A549 (cell line): ENCODE measurements around the gene TCEAL9. TPM values are rescaled to one million over a fixed set of nuclear protein-coding genes. Genes with fewer than 3 reads are reported as not detected.

Experiments used
- ATAC-seq, 2 experiments: fragments of 200-7000 bp in 1 of 2; fragments of >200 bp in 1 of 2; cut with Nextera tagmentation in 1 of 2; cut with Tn5 transposase in 1 of 2; 3 replicates each; pipeline versions ENCODE4 v1.8.0 to v1.9.1; 2018 to 2020; ENCODE audit warnings: mild to moderate bottlenecking in 1 of 2, moderate library complexity in 1 of 2
- CTCF ChIA-PET: fragments of 300-600 bp; sonication (Branson Sonifier 250); formaldehyde crosslinking; extraction: SDS; loops from one replicate; lab custom pipeline; 2021; ENCODE audit warnings: antibody characterized with exemption, inconsistent platforms; lab: Yijun Ruan, JAX
- POLR2A ChIA-PET: fragments of 350-600 bp; formaldehyde crosslinking; extraction: SDS; loops from one replicate; lab custom pipeline; 2021; ENCODE audit warnings: antibody characterized with exemption, inconsistent platforms; lab: Yijun Ruan, JAX
- DNase-seq, 2 experiments: peaks; one replicate each; pipeline versions ENCODE4 v3.0.0 to v3.0.0-alpha.2; 2011 to 2016; ENCODE audit warnings: low read depth in 1 of 2, low spot score in 1 of 2
- FAIRE-seq: peaks from 2 replicates; lab custom pipeline; 2011; peaks lifted over from hg19 to GRCh38; lab: Jason Lieb, UNC
- H3K27ac ChIP-seq, 2 experiments: fragments of >200 bp; sonication (Bioruptor Twin); formaldehyde crosslinking; 3 replicates each; pipeline ENCODE4 v1.5.1; 2016 to 2017
- H3K4me1 ChIP-seq: fragments of >200 bp; sonication (Bioruptor Twin); formaldehyde crosslinking; 3 replicates; pipeline ENCODE4 v1.6.1; 2016
- H3K4me2 ChIP-seq: fragments of >200 bp; sonication (Bioruptor Twin); formaldehyde crosslinking; 3 replicates; pipeline ENCODE4 v1.6.1; 2016
- H3K4me3 ChIP-seq: fragments of >200 bp; sonication (Bioruptor Twin); formaldehyde crosslinking; 3 replicates; pipeline ENCODE4 v1.5.1; 2016
- H3K9me3 ChIP-seq: fragments of >200 bp; sonication (Bioruptor Twin); formaldehyde crosslinking; 3 replicates; pipeline ENCODE4 v1.6.1; 2016
- CHD4 ChIP-seq: fragments of 200-600 bp; sonication (generic); IDR thresholded peaks from 2 replicates; pipeline ENCODE4 v1.6.1; 2016; ENCODE audit warnings: antibody characterized with exemption, mild to moderate bottlenecking, borderline replicate concordance
- CTCF ChIP-seq: fragments of >200 bp; sonication (Bioruptor Twin); formaldehyde crosslinking; IDR thresholded peaks from 3 replicates; pipeline ENCODE4 v1.5.1; 2016
- E2F6 ChIP-seq: IDR thresholded peaks from 2 replicates; pipeline ENCODE4 v1.6.1; 2012; ENCODE audit warnings: low read depth, borderline replicate concordance
- ELK1 ChIP-seq: fragments of 150-350 bp; IDR thresholded peaks from 2 replicates; pipeline ENCODE4 v1.6.1; 2014; ENCODE audit warnings: low read depth, mild to moderate bottlenecking, low read length
- ESRRA ChIP-seq: fragments of 150-350 bp; IDR thresholded peaks from 2 replicates; pipeline ENCODE4 v1.6.1; 2014; ENCODE audit warnings: mild to moderate bottlenecking, low read length, borderline replicate concordance
- FOSL2 ChIP-seq, 2 experiments: fragments of 450-650 bp in 1 of 2; fragments of >200 bp in 1 of 2; sonication (Bioruptor Twin) in 1 of 2; formaldehyde crosslinking; IDR thresholded peaks; 2 replicates each; pipeline versions ENCODE4 v1.5.0 to v1.6.1; 2016 to 2020; ENCODE audit warnings: mild to moderate bottlenecking in 1 of 2, moderate library complexity in 1 of 2
- GATA3 ChIP-seq: IDR thresholded peaks from 2 replicates; pipeline ENCODE4 v1.6.1; 2012; ENCODE audit warnings: borderline replicate concordance
- HDAC2 ChIP-seq: fragments of 200-600 bp; sonication (generic); IDR thresholded peaks from 2 replicates; pipeline ENCODE4 v1.6.1; 2016
- HMGXB4 ChIP-seq: fragments of 250-450 bp; sonication (Bioruptor Pico); IDR thresholded peaks from 2 replicates; pipeline ENCODE4 v1.5.0; 2021; ENCODE audit warnings: mild to moderate bottlenecking, moderate library complexity, borderline replicate concordance
- HOXB5 ChIP-seq: fragments of 250-450 bp; sonication (Bioruptor Pico); IDR thresholded peaks from 2 replicates; pipeline ENCODE4 v1.5.0; 2020; ENCODE audit warnings: mild to moderate bottlenecking, moderate library complexity
- JUN ChIP-seq, 2 experiments: fragments of >200 bp; sonication (Bioruptor Twin); formaldehyde crosslinking; IDR thresholded peaks; 2 replicates in 1 of 2; 3 replicates in 1 of 2; pipeline ENCODE4 v1.6.1; 2016 to 2017
- JUNB ChIP-seq: fragments of >200 bp; sonication (Bioruptor Twin); formaldehyde crosslinking; IDR thresholded peaks from 2 replicates; pipeline ENCODE4 v1.6.1; 2016
- KDM5A ChIP-seq: fragments of 200-600 bp; sonication (generic); IDR thresholded peaks from 2 replicates; pipeline ENCODE4 v1.6.1; 2016; ENCODE audit warnings: antibody characterized with exemption, mild to moderate bottlenecking
- NFE2L2 ChIP-seq: fragments of 150-350 bp; conservative IDR thresholded peaks from 2 replicates; pipeline ENCODE4 v1.6.1; 2014; ENCODE audit warnings: low read length
- NPAS2 ChIP-seq: fragments of 250-450 bp; sonication (Bioruptor Pico); IDR thresholded peaks from 2 replicates; pipeline ENCODE4 v1.8.0; 2022; ENCODE audit warnings: mild to moderate bottlenecking, moderate library complexity, borderline replicate concordance
- NR3C1 ChIP-seq: fragments of >200 bp; sonication (Bioruptor Twin); formaldehyde crosslinking; IDR thresholded peaks from 3 replicates; pipeline ENCODE4 v1.6.1; 2017
- PHF8 ChIP-seq: fragments of 200-600 bp; sonication (generic); IDR thresholded peaks from 2 replicates; pipeline ENCODE4 v1.6.1; 2016; ENCODE audit warnings: low read depth, mild to moderate bottlenecking, antibody characterized with exemption, moderate library complexity, borderline replicate concordance
- POLR2A ChIP-seq: IDR thresholded peaks from 2 replicates; pipeline ENCODE4 v1.6.1; 2012; ENCODE audit warnings: mild to moderate bottlenecking, low read length
- RAD21 ChIP-seq, 2 experiments: fragments of >200 bp in 1 of 2; sonication (Bioruptor Twin) in 1 of 2; formaldehyde crosslinking in 1 of 2; IDR thresholded peaks in 1 of 2; conservative IDR thresholded peaks in 1 of 2; 2 replicates in 1 of 2; 3 replicates in 1 of 2; pipeline ENCODE4 v1.6.1; 2012 to 2018; ENCODE audit warnings: inconsistent platforms in 1 of 2
- RARB ChIP-seq: fragments of 250-450 bp; sonication (Bioruptor Pico); IDR thresholded peaks from 2 replicates; pipeline ENCODE4 v1.8.0; 2021; ENCODE audit warnings: mild to moderate bottlenecking, moderate library complexity
- RCOR1 ChIP-seq: fragments of 150-350 bp; IDR thresholded peaks from 2 replicates; pipeline ENCODE4 v1.6.1; 2014; ENCODE audit warnings: antibody characterized with exemption, low read length, low read depth
- SMC3 ChIP-seq: fragments of >200 bp; sonication (Bioruptor Twin); formaldehyde crosslinking; IDR thresholded peaks from 3 replicates; pipeline ENCODE4 v1.6.1; 2018; ENCODE audit warnings: inconsistent platforms
- SREBF2 ChIP-seq: fragments of 450-650 bp; IDR thresholded peaks from 2 replicates; pipeline ENCODE4 v1.6.1; 2014; ENCODE audit warnings: mild to moderate bottlenecking, moderate library complexity
- TFCP2L1 ChIP-seq: fragments of 250-450 bp; sonication (Bioruptor Pico); IDR thresholded peaks from 2 replicates; pipeline ENCODE4 v1.5.0; 2021; ENCODE audit warnings: mild to moderate bottlenecking
- USF2 ChIP-seq: fragments of 450-650 bp; IDR thresholded peaks from 2 replicates; pipeline ENCODE4 v1.6.1; 2014; ENCODE audit warnings: antibody characterized with exemption
- ZFP36 ChIP-seq: fragments of 450-650 bp; IDR thresholded peaks from 2 replicates; pipeline ENCODE4 v1.6.1; 2014; ENCODE audit warnings: borderline replicate concordance; ENCODE audit not compliant: partially characterized antibody
- ZSCAN20 ChIP-seq: fragments of 250-450 bp; sonication (Bioruptor Pico); IDR thresholded peaks from 2 replicates; pipeline ENCODE4 v1.8.0; 2022; ENCODE audit warnings: mild to moderate bottlenecking, moderate library complexity
- WGBS: methylation state at CpG from one replicate; pipeline ENCODE4 v1.1.6; 2017; ENCODE audit errors: missing lambda C conversion rate; 5-methylcytosine and 5-hydroxymethylcytosine counted together
- polyA plus RNA-seq, 4 experiments: library from polyadenylated mRNA; depleted of rRNA in 3 of 4; stranded (reverse); fragments of >200 nt; fragmentation: RNase III in 1 of 4; extraction: RNeasy Plus Mini Kit Qiagen cat#74134 plus additional on column Dnase treatment in 1 of 4; gene quantifications; 2 replicates in 3 of 4; 3 replicates in 1 of 4; pipeline ENCODE4 v1.2.3, GENCODE V29; 2011 to 2017

The TCEAL9 gene
- polyA plus RNA-seq, 2 of the 4 experiments (the other 2 are of a cell fraction), result 83.7 to 153 TPM

- H3K9me3 ChIP-seq, result no peaks in the 10 kb centered on the region
- H3K4me3 ChIP-seq, result no peak overlapping the region
- FAIRE-seq (no peak), DNase-seq (no peak), ATAC-seq (no peak)
- WGBS, result 63% methylated on average over 2 of the region's 2 CpGs
- no peaks in the 10 kb centered on the region for H3K4me1 ChIP-seq
- TF ChIP-seq KDM5A, result no peak
- no peak for TF ChIP-seq SREBF2
- TF ChIP-seq CTCF, result no peak
- TF ChIP-seq HMGXB4 (CRISPR knock-in tag), result no peak
- TF ChIP-seq SMC3, result no peak
- no peak for TF ChIP-seq RCOR1
- no peak for TF ChIP-seq HDAC2
- no peak for TF ChIP-seq ZFP36
- TF ChIP-seq USF2, result no peak
- no peak for TF ChIP-seq HOXB5 (CRISPR knock-in tag)
- no peak for TF ChIP-seq POLR2A
- no peak for TF ChIP-seq E2F6
- TF ChIP-seq GATA3, result no peak
- TF ChIP-seq JUN (IDR thresholded peaks at IDR 0.05), result no peak
- no peak for TF ChIP-seq JUNB
- no peak for TF ChIP-seq TFCP2L1
- no peak for TF ChIP-seq NFE2L2
- no peak for TF ChIP-seq NPAS2 (CRISPR knock-in tag)
- TF ChIP-seq CHD4, result no peak
- TF ChIP-seq ESRRA, result no peak
- ChIA-PET CTCF (no interaction called here), POLR2A (no interaction called here)
- no peak overlapping the region for H3K27ac ChIP-seq
- H3K4me2 ChIP-seq, result no peak overlapping the region
These were observed 11.7 kb upstream of the TCEAL9 start for GRCh38 chrX:103344606-103345005.

GRCh38 chrX:103347682-103348397, 8.5 kb upstream of the TCEAL9 start:
- 74% methylated on average over 29 of the region's 29 CpGs for WGBS
- TF ChIP-seq E2F6, result no peak
- no peak for TF ChIP-seq PHF8
- TF ChIP-seq ZSCAN20, result no peak
- no peak for TF ChIP-seq FOSL2 (IDR thresholded peaks at IDR 0.05)
- TF ChIP-seq FOSL2 (CRISPR knock-in tag; IDR thresholded peaks at IDR 0.05), result no peak
- no peak for TF ChIP-seq CTCF
- no peak for TF ChIP-seq ELK1
- TF ChIP-seq NR3C1, result no peak
- no peak for TF ChIP-seq RAD21 (conservative IDR thresholded peaks at IDR 0.05 in 1 of 2, IDR thresholded peaks at IDR 0.05 in 1 of 2)
- no peak for TF ChIP-seq CHD4
- TF ChIP-seq ESRRA, result no peak
- TF ChIP-seq RARB (CRISPR knock-in tag), result no peak
- TF ChIP-seq, all 56 proteins: peak for 0
- ChIA-PET POLR2A (no interaction called here), CTCF (interaction anchor here (3.2 kb wide), 1 partner anchor 116 kb away, joined by 19 read pairs; no protein-coding TSS in a partner anchor)
- Histone ChIP-seq H3K4me1 (no peaks in the 10 kb centered on the region), H3K4me2 (no peak overlapping the region), H3K9me3 (no peaks in the 10 kb centered on the region), H3K27ac (no peak overlapping the region), H3K4me3 (no peak overlapping the region)
- DNase-seq (no peak), FAIRE-seq (no peak), ATAC-seq (no peak)
